NOMO-1 (cell line): ENCODE measurements around the gene EFL1.

Source experiments
- DNase-seq, 2 experiments: peaks; one replicate each; lab custom pipeline; 2025; ENCODE audit not compliant: unreplicated experiment in 2 of 2; lab: John Stamatoyannopoulos, UW

The EFL1 gene

GRCh38 chr15:82093325-82093724 lies 169.2 kb downstream of the EFL1 start:
- no peak for DNase-seq

GRCh38 chr15:82091636-82092140 lies 170.8 kb downstream of the EFL1 start:
- DNase-seq: no peak

- no peak for DNase-seq
Observed at GRCh38 chr15:82086243-82086995, 176.1 kb downstream of the EFL1 start.

GRCh38 chr15:82081914-82082762 lies 180.4 kb downstream of the EFL1 start:
- no peak for DNase-seq

- DNase-seq: no peak
Observed at GRCh38 chr15:82080774-82081173, 181.8 kb downstream of the EFL1 start.
